BLaER1 treated with 17β-estradiol and CSF1 and Interleukin-3, amounts not matched to agents 10 nM and 100 nM (cell line): ENCODE results near the gene CTNS.

Experiments
- H3K27ac ChIP-seq, 11 experiments: shearing (Covaris generic); formaldehyde crosslinking; 2 replicates each; pipeline ENCODE4 v1.8.1; 2022
- H3K27me3 ChIP-seq, 11 experiments: shearing (Covaris generic); formaldehyde crosslinking; 2 replicates each; pipeline ENCODE4 v1.8.1; 2022
- H3K36me3 ChIP-seq, 11 experiments: shearing (Covaris generic); formaldehyde crosslinking; 2 replicates each; pipeline ENCODE4 v1.8.1; 2022
- H3K4me1 ChIP-seq, 10 experiments: shearing (Covaris generic); formaldehyde crosslinking; 2 replicates each; pipeline ENCODE4 v1.8.1; 2022
- H3K4me2 ChIP-seq, 11 experiments: shearing (Covaris generic); formaldehyde crosslinking; 2 replicates each; pipeline ENCODE4 v1.8.1; 2022
- H3K4me3 ChIP-seq, 10 experiments: shearing (Covaris generic); formaldehyde crosslinking; 2 replicates each; pipeline ENCODE4 v1.8.1; 2022
- H3K9ac ChIP-seq, 11 experiments: shearing (Covaris generic); formaldehyde crosslinking; 2 replicates each; pipeline ENCODE4 v1.8.1; 2022
- H3K9me3 ChIP-seq, 11 experiments: shearing (Covaris generic); formaldehyde crosslinking; replicated peaks in 1 of 11; 2 replicates each; pipeline ENCODE4 v1.8.1; 2022
- H4K20me1 ChIP-seq, 11 experiments: shearing (Covaris generic); formaldehyde crosslinking; 2 replicates each; pipeline ENCODE4 v1.8.1; 2022
- Cebpa-rat ChIP-seq, 11 experiments: shearing (Covaris generic); IDR thresholded peaks; 2 replicates each; pipeline ENCODE4 v1.8.1; 2022

CTNS gene

GRCh38 chr17:3679531-3680126 is 43.1 kb downstream of the CTNS start:
- Histone ChIP-seq H4K20me1 (peaks cover 0 to 39% (median 0%) of the 10 kb centered on the region in 11 experiments; a peak in 3 of 22 replicates), H3K4me2 (peak overlapping the region in 4 of 11 experiments; percentile 7 to 37 (median 26); a peak in 4 of 22 replicates)

GRCh38 chr17:3681057-3681456 is 44.5 kb downstream of the CTNS start:
- Histone ChIP-seq H3K9ac (no peak overlapping the region), H3K27me3 (peaks cover 0 to 12% (median 0%) of the 10 kb centered on the region in 11 experiments; a peak in 3 of 22 replicates), H3K36me3 (peaks cover 0 to 34% (median 0%) of the 10 kb centered on the region in 11 experiments; a peak in 4 of 22 replicates), H4K20me1 (peaks cover 0 to 30% (median 0%) of the 10 kb centered on the region in 11 experiments; a peak in 5 of 22 replicates), H3K9me3 (no peaks in the 10 kb centered on the region), H3K4me1 (peaks cover 6 to 24% (median 19%) of the 10 kb centered on the region in 10 experiments; a peak in 18 of 20 replicates), H3K4me3 (no peak overlapping the region), H3K4me2 (no peak overlapping the region), H3K27ac (no peak overlapping the region)
- no peak for TF ChIP-seq Cebpa-rat (IDR thresholded peaks at IDR 0.05)

More at GRCh38 chr17:3679531-3680126, 43.1 kb downstream of the CTNS start:
- Histone ChIP-seq H3K27me3 (0 out of 22 replicates have a peak, but pooled peaks cover 0 to 5% (median 0%) of the 10 kb centered on the region in 11 experiments), H3K27ac (no peak overlapping the region), H3K36me3 (peaks cover 0 to 34% (median 0%) of the 10 kb centered on the region in 11 experiments; a peak in 4 of 22 replicates), H3K9ac (peak overlapping the region in 1 of 11 experiments; percentile 21; a peak in 1 of 22 replicates), H3K9me3 (no peaks in the 10 kb centered on the region), H3K4me3 (no peak overlapping the region), H3K4me1 (peaks cover 0 to 16% (median 12%) of the 10 kb centered on the region in 10 experiments; a peak in 14 of 20 replicates)
- no peak for TF ChIP-seq Cebpa-rat (IDR thresholded peaks at IDR 0.05)

- H3K9me3 ChIP-seq = no peaks in the 10 kb centered on the region
- no peak overlapping the region for H3K4me2 ChIP-seq
- TF ChIP-seq Cebpa-rat (IDR thresholded peaks at IDR 0.05) = no peak
- H3K4me3 ChIP-seq = no peak overlapping the region
- no peak overlapping the region for H3K27ac ChIP-seq
- H3K27me3 ChIP-seq = peaks cover 0 to 12% (median 0%) of the 10 kb centered on the region in 11 experiments; a peak in 3 of 22 replicates
- H4K20me1 ChIP-seq = peaks cover 0 to 30% (median 0%) of the 10 kb centered on the region in 11 experiments; a peak in 5 of 22 replicates
- peaks cover 6 to 24% (median 19%) of the 10 kb centered on the region in 10 experiments; a peak in 18 of 20 replicates for H3K4me1 ChIP-seq
- peaks cover 0 to 34% (median 0%) of the 10 kb centered on the region in 11 experiments; a peak in 4 of 22 replicates for H3K36me3 ChIP-seq
- peak overlapping the region in 1 of 11 experiments; percentile 11; a peak in 1 of 22 replicates for H3K9ac ChIP-seq
These were observed 45.0 kb downstream of the CTNS start for GRCh38 chr17:3681565-3681964.

GRCh38 chr17:3682033-3682432 is 45.5 kb downstream of the CTNS start:
- Histone ChIP-seq H3K27ac (no peak overlapping the region), H4K20me1 (peaks cover 0 to 29% (median 0%) of the 10 kb centered on the region in 11 experiments; a peak in 5 of 22 replicates), H3K4me3 (no peak overlapping the region), H3K9ac (peak overlapping the region in 1 of 11 experiments; percentile 11; a peak in 1 of 22 replicates), H3K36me3 (peaks cover 0 to 30% (median 0%) of the 10 kb centered on the region in 11 experiments; a peak in 4 of 22 replicates), H3K27me3 (peaks cover 0 to 12% (median 0%) of the 10 kb centered on the region in 11 experiments; a peak in 3 of 22 replicates), H3K9me3 (no peaks in the 10 kb centered on the region), H3K4me1 (peaks cover 6 to 24% (median 19%) of the 10 kb centered on the region in 10 experiments; a peak in 18 of 20 replicates), H3K4me2 (no peak overlapping the region)
- TF ChIP-seq Cebpa-rat (IDR thresholded peaks at IDR 0.05) = no peak

- no peak overlapping the region for H3K27ac ChIP-seq
- no peak overlapping the region for H3K9ac ChIP-seq
- peaks cover 0 to 18% (median 0%) of the 10 kb centered on the region in 11 experiments; a peak in 6 of 22 replicates for H4K20me1 ChIP-seq
- H3K4me3 ChIP-seq = no peak overlapping the region
- H3K27me3 ChIP-seq = peaks cover 0 to 14% (median 0%) of the 10 kb centered on the region in 11 experiments; a peak in 4 of 22 replicates
- TF ChIP-seq Cebpa-rat (IDR thresholded peaks at IDR 0.05) = no peak
- peaks cover 8 to 25% (median 20%) of the 10 kb centered on the region in 10 experiments for H3K4me1 ChIP-seq
- H3K36me3 ChIP-seq = peaks cover 0 to 19% (median 0%) of the 10 kb centered on the region in 11 experiments; a peak in 4 of 22 replicates
- H3K9me3 ChIP-seq = no peaks in the 10 kb centered on the region
- peak overlapping the region in 2 of 11 experiments; percentile 1 to 26; a peak in 2 of 22 replicates for H3K4me2 ChIP-seq
These were observed 46.5 kb downstream of the CTNS start for GRCh38 chr17:3683054-3683511.

GRCh38 chr17:3685174-3685573 is 48.6 kb downstream of the CTNS start:
- H3K9me3 ChIP-seq = no peaks in the 10 kb centered on the region
- peak overlapping the region in 1 of 11 experiments; percentile 37; a peak in 1 of 22 replicates for H3K9ac ChIP-seq
- peaks cover 0 to 6% (median 0%) of the 10 kb centered on the region in 11 experiments; a peak in 1 of 22 replicates for H3K36me3 ChIP-seq
- H4K20me1 ChIP-seq = peaks cover 0 to 18% (median 0%) of the 10 kb centered on the region in 11 experiments; a peak in 8 of 22 replicates
- H3K4me1 ChIP-seq = peaks cover 9 to 44% (median 29%) of the 10 kb centered on the region in 10 experiments; a peak in 19 of 20 replicates
- H3K4me2 ChIP-seq = peak overlapping the region in 9 of 11 experiments; percentile 24 to 83 (median 49); a peak in 13 of 22 replicates
- no peak for TF ChIP-seq Cebpa-rat (IDR thresholded peaks at IDR 0.05)
- H3K4me3 ChIP-seq = no peak overlapping the region
- peaks cover 0 to 23% (median 0%) of the 10 kb centered on the region in 11 experiments; a peak in 5 of 22 replicates for H3K27me3 ChIP-seq
- 0 out of 22 replicates have a peak overlapping the region, but pooled peaks of 1 of the 11 experiments have one; percentile 27 for H3K27ac ChIP-seq

GRCh38 chr17:3688027-3688553 is 51.5 kb downstream of the CTNS start:
- Histone ChIP-seq H3K9me3 (no peaks in the 10 kb centered on the region), H3K27ac (peak overlapping the region in 4 of 11 experiments; percentile 6 to 54 (median 24); a peak in 5 of 22 replicates), H3K36me3 (peaks cover 0 to 13% (median 0%) of the 10 kb centered on the region in 11 experiments; a peak in 2 of 22 replicates), H3K4me2 (peak overlapping the region; percentile 1 to 83 (median 69); a peak in 19 of 22 replicates), H3K9ac (peak overlapping the region in 6 of 11 experiments; percentile 2 to 54 (median 20); a peak in 8 of 22 replicates), H3K4me3 (no peak overlapping the region), H3K4me1 (peaks cover 9 to 68% (median 45%) of the 10 kb centered on the region in 10 experiments), H3K27me3 (peaks cover 0 to 23% (median 0%) of the 10 kb centered on the region in 11 experiments; a peak in 5 of 22 replicates), H4K20me1 (peaks cover 0 to 30% (median 5%) of the 10 kb centered on the region in 11 experiments; a peak in 10 of 22 replicates)
- no peak for TF ChIP-seq Cebpa-rat (IDR thresholded peaks at IDR 0.05)

- Histone ChIP-seq H3K4me1 (peaks cover 12 to 69% (median 51%) of the 10 kb centered on the region in 10 experiments), H3K4me2 (peak overlapping the region in 8 of 11 experiments; percentile 2 to 83 (median 74); a peak in 17 of 22 replicates), H3K9ac (peak overlapping the region in 4 of 11 experiments; percentile 2 to 54 (median 32); a peak in 4 of 22 replicates), H4K20me1 (peaks cover 0 to 30% (median 5%) of the 10 kb centered on the region in 11 experiments; a peak in 10 of 22 replicates), H3K9me3 (no peaks in the 10 kb centered on the region), H3K27me3 (peaks cover 0 to 23% (median 0%) of the 10 kb centered on the region in 11 experiments; a peak in 5 of 22 replicates), H3K36me3 (peaks cover 0 to 13% (median 0%) of the 10 kb centered on the region in 11 experiments; a peak in 2 of 22 replicates), H3K27ac (0 out of 22 replicates have a peak overlapping the region, but pooled peaks of 1 of the 11 experiments have one; percentile 25), H3K4me3 (no peak overlapping the region)
- TF ChIP-seq Cebpa-rat (IDR thresholded peaks at IDR 0.05) = no peak
These were observed 52.3 kb downstream of the CTNS start for GRCh38 chr17:3688852-3689261.
